OCI-LY1 (cell line): ENCODE measurements around the gene UNC13C.

Source experiments
- CTCF ChIP-seq: fragments of 200-600 bp; sonication (generic), shearing (Covaris generic); IDR thresholded peaks from 2 replicates; pipeline ENCODE4 v1.5.1; 2017; ENCODE audit warnings: mild to moderate bottlenecking, antibody characterized with exemption, low read length, moderate library complexity, mixed read lengths
- EZH2 ChIP-seq: fragments of 200-600 bp; sonication (generic), shearing (Covaris generic); IDR thresholded peaks from 2 replicates; pipeline ENCODE4 v1.8.0; 2017; ENCODE audit warnings: borderline replicate concordance, mixed run types, mild to moderate bottlenecking, antibody characterized with exemption, low read length, moderate library complexity, mixed read lengths

- TF ChIP-seq CTCF: peak; percentile 53
- TF ChIP-seq EZH2: no peak
These were observed 295.7 kb downstream of the UNC13C start for GRCh38 chr15:54273928-54274327.
